ENCODE results near the gene WDR70.

GRCh38 chr5:37532976-37533740 lies 154.0 kb downstream of the WDR70 start:
- TF ChIP-seq CTCF (IDR thresholded peaks at IDR 0.05; ENCODE audit: insufficient read depth, low read depth, low read length) = peak; percentile 18
- TF ChIP-seq EZH2 (IDR thresholded peaks at IDR 0.05; ENCODE audit: insufficient read depth, low read length) = no peak

Measured in astrocyte (in vitro differentiated cells and primary cell).